NB4 (cell line): ENCODE measurements around the gene DCC.
A peak's percentile ranks its signal among the peaks of the same experiment; 100 is the strongest.

Experiments used
- DNase-seq: peaks from one replicate; pipeline ENCODE4 v3.0.0; 2010; ENCODE audit warnings: low read depth
- H3K4me3 ChIP-seq: one replicate; pipeline ENCODE4 v1.5.1; 2011; ENCODE audit warnings: mild to moderate bottlenecking, low read depth, low read length, moderate library complexity
- MYC ChIP-seq: IDR thresholded peaks from 2 replicates; pipeline ENCODE4 v1.6.1; 2011; ENCODE audit warnings: low read depth, low read length
- POLR2A ChIP-seq: IDR thresholded peaks from 2 replicates; pipeline ENCODE4 v1.6.1; 2011; ENCODE audit warnings: mild to moderate bottlenecking; ENCODE audit not compliant: insufficient read length; ENCODE audit errors: extremely low read depth
- TF ChIP-seq, protein P1 (sequence below): IDR thresholded peaks from 2 replicates; pipeline ENCODE4 v1.6.1; 2011; ENCODE audit warnings: low read depth, low read length
- TF ChIP-seq, protein P2 (sequence below): IDR thresholded peaks from one replicate; pipeline ENCODE4 v1.5.1; 2012; ENCODE audit warnings: low read depth, low read length

The DCC gene

DNA sequence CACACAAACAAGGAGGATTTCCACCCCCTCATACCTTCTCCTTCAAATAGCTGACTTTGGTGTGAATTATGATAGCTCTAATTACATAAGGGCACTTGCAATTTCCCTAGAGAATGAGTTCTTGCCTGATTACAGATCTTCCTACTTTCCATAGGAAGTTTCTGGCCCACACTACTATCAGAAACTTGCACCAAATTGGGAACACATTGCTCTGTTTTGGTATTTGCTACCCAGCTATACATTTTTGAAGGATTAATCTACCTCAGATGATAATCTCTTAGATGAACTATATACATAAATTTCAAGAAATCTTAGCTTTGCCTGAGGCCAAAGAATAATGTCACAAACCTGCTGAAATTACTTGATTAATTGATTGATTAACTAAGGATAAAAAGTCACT lies 4.9 kb downstream of the DCC start:
- TF ChIP-seq, protein P1, sequence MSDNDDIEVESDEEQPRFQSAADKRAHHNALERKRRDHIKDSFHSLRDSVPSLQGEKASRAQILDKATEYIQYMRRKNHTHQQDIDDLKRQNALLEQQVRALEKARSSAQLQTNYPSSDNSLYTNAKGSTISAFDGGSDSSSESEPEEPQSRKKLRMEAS, result no peak
- no peak for TF ChIP-seq MYC
- TF ChIP-seq POLR2A, result no peak
- TF ChIP-seq, protein P2, sequence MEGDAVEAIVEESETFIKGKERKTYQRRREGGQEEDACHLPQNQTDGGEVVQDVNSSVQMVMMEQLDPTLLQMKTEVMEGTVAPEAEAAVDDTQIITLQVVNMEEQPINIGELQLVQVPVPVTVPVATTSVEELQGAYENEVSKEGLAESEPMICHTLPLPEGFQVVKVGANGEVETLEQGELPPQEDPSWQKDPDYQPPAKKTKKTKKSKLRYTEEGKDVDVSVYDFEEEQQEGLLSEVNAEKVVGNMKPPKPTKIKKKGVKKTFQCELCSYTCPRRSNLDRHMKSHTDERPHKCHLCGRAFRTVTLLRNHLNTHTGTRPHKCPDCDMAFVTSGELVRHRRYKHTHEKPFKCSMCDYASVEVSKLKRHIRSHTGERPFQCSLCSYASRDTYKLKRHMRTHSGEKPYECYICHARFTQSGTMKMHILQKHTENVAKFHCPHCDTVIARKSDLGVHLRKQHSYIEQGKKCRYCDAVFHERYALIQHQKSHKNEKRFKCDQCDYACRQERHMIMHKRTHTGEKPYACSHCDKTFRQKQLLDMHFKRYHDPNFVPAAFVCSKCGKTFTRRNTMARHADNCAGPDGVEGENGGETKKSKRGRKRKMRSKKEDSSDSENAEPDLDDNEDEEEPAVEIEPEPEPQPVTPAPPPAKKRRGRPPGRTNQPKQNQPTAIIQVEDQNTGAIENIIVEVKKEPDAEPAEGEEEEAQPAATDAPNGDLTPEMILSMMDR, result no peak
- DNase-seq, result no peak
- no peak overlapping the region for H3K4me3 ChIP-seq

DNA sequence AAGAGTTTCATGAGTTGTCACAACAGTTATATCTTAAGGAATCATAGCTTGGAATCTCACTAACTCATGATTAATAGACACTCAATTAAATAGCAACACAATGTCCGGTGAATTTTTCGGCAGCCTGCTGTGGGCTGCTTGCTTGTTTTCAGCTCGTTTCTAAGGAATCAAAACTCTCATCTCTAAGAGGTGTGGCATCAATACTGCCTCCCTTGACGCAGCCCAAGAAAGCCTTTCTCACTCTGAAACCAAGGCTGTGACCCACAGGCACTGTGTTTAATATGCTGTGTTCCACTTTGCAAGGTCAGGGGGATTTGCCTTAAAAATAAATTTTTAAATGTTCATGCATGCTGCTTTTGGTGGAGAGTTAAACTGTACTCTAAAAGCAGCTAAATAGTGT lies 5.4 kb downstream of the DCC start:
- H3K4me3 ChIP-seq, result no peak overlapping the region
- no peak for DNase-seq
- TF ChIP-seq POLR2A, result no peak
- TF ChIP-seq, protein P2, result no peak
- TF ChIP-seq MYC, result no peak
- TF ChIP-seq, protein P1, result no peak

DNA sequence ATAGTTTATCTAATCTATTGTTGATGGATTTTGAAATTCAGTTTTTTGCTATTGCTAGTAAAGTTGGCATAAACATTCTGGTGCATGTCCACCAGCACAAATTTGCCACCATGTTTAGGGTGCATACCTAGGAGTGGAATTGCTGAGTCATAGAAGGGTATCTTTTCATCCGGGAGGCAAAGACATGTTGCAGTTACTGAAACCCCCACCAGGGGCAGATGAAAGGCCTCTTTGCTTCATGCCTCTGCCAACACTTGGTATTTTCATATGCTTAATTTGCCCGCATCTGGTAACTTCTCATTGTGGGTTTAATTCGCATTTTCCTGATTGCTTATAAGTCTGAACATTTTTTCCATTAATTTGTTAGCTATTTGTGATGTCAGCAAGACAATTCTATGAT lies 8.2 kb downstream of the DCC start:
- H3K4me3 ChIP-seq, result no peak overlapping the region
- no peak for TF ChIP-seq POLR2A
- TF ChIP-seq, protein P2, result peak; percentile 46
- no peak for TF ChIP-seq MYC
- TF ChIP-seq, protein P1, result no peak
- peak; percentile 36 for DNase-seq

DNA sequence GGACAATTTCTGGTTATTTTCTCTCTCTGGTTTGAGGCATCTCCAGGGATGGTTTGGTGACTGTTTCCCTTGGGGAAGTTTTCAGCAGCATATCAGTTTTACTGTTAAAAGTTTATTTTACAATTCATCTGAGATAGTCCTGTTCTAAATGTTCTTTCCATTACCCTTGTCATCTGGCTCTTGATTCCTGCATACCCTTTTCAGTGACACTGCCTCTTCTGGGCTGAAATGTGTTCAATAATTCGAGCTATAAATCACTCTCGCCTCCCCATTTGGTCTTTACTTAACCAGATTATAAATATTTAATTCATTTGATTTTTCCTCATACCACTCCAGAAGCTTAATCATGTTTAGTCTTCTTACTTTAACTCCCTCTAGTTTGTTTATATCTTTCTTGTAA lies 9.5 kb downstream of the DCC start:
- TF ChIP-seq, protein P2, result no peak
- TF ChIP-seq POLR2A (no peak), MYC (no peak)
- TF ChIP-seq, protein P1, result no peak
- DNase-seq, result no peak
- H3K4me3 ChIP-seq, result no peak overlapping the region

DNA sequence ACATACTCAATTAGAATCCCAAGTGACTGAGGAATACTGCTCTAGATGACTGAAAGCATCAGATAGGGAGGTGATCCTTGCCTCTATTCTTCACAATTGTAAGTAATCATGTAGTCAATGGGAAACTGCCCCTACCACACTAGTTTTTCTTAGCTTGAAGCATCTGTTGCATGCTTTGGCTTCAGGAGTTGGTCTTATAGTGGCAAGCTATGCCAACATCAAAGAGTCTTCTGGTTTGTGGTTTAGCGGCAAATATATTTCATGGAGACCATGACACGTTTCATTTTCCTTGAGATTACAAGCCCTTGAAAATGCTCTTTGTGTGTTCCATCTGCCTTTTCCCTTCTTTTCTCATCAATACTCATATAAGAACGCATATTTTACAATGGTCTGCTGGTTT lies 12.9 kb downstream of the DCC start:
- no peak overlapping the region for H3K4me3 ChIP-seq
- no peak for DNase-seq
- TF ChIP-seq MYC (no peak), POLR2A (no peak)
- TF ChIP-seq, protein P1, result no peak
- TF ChIP-seq, protein P2, result no peak

DNA sequence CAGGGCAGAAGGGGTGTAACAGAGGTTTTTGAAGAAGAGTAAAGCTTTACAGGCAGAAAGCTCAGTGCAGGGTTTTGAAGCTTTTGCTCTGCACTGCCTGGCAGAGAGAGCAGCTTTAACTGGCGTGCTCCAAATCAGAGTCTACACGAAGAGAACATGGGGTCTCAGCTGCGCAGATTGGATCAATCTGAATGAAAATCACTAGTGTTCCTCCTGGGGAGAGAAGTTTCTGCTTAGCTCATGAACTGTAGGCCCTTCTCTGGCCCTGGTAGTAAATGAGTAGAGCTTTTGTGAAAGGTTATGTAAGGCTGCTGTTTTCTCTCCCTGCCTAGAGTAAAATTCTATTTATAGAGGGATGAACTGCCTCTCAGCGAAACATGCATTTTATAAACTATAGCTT lies 13.6 kb downstream of the DCC start:
- H3K4me3 ChIP-seq, result no peak overlapping the region
- DNase-seq, result no peak
- TF ChIP-seq MYC, result no peak
- TF ChIP-seq, protein P1, result no peak
- no peak for TF ChIP-seq POLR2A
- TF ChIP-seq, protein P2, result no peak
